Cerebellar cortex (tissue), 1 donor: ENCODE measurements around the gene BACH2.
"Not testable (repeated sequence)": the region's sequence is repeated elsewhere in the genome, so short reads cannot be mapped to it uniquely, and the experiment has no call there.

ENCODE experiments used
- DNase-seq: peaks from one replicate; pipeline ENCODE4 v3.0.0-alpha.2; 2015; ENCODE audit warnings: low spot score

Gene BACH2

DNA sequence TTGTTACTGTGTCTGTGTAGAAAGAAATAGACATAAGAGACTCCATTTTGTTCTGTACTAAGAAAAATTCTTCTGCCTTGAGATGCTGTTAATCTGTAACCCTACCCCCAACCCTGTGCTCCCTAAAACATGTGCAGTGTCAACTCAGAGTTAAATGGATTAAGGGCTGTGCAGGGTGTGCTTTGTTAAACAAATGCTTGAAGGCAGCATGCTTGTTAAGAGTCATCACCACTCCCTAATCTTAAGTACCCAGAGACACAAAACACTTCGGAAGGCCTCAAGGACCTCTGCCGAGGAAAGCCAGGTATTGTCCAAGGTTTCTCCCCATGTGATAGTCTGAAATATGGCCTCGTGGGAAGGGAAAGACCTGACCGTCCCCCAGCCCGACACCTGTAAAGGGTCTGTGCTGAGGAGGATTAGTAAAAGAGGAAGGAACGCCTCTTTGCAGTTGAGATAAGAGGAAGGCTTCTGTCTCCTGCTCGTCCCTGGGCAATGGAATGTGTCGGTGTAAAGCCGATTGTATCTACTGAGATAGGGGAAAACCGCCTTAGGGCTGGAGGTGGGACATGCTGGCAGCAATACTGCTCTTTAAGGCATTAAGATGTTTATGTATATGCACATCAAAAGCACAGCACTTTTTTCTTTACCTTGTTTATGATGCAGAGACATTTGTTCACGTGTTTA, 405.7 kb downstream of the BACH2 start:
- DNase-seq: not testable (repeated sequence)

DNA sequence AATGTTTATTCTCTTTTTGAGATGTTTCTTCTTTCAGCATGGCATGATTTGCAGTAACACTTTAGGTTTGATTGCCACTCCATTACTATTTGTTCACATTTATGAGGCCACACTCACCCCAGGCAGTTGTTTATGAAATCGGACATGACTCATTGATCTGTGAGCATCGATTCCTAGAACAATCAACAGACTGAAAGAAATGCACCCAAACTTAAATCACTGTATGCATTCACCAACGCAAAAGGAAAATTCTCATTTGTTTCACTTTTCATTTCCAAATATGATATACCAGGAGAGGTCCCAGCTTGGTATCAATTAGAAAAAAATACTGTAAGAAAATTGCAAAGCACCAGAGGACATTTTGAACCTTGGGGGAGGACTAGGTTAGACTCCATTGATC, 407.8 kb downstream of the BACH2 start:
- no peak for DNase-seq

DNA sequence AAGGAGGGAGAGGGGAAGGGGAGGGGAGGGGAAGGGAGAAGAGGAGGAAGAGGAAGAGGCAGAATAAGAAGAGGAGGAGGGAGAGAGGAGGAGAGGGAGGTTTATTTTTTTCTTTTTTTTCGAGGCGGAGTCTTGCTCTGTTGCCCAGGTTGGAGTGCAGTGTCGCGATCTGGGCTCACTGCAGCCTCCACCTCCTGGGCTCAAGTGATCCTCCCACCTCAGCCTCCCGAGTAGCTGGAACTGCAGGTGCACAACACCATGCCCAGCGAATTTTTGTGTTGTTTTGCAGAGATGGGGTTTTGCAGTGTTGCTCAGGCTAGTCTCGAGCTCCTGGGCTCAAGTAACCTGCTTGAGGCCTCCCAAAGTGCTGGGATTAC, 408.5 kb downstream of the BACH2 start:
- no peak for DNase-seq

- DNase-seq: no peak
Measured at GRCh38 chr6:89887452-89888137, 409.0 kb downstream of the BACH2 start.

DNA sequence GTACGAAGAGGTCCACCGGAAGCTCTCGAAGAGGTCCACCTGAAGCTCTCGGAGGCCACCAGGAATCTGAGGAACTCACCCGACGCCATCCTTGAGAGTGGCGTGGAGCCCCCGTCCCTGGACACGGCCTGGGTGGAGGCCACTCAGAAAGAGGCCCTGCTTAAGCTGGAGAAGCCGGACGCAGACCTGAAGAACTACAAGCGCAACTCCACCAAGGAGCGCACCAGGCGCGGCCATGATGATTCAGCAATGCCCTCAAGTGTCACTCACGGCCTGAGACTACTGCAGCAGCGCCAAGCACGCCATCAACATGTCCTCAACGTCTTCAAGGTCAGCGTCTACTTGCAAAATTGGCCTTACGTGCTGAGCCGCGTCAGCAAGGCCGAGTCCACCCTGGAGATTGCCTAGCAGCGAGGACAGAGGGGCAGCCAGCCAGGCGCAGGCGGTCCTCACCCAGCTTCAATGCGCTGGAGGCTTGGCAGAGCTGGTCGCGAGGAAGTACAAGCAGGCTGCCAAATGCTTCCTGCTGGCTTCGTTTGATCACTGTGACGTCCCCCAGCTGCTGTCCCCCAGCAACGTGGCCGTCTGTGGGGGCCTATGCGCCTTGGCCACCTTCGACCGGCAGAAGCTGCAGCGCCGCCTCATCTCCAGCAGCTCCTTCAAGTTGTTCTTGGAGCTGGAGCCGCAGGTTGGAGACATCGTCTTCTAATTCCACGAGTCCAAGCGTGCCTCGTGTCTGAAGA, 410.1 kb downstream of the BACH2 start:
- no peak for DNase-seq
